ENCODE measurements around the gene TCERG1L.

Gene TCERG1L

GRCh38 chr10:131239926-131240325 lies 71.6 kb downstream of the TCERG1L start:
- no peak for TF ChIP-seq POLR2AphosphoS5 (IDR thresholded peaks at IDR 0.05; ENCODE audit: low read depth)
- TF ChIP-seq REST (IDR thresholded peaks at IDR 0.05; ENCODE audit: insufficient replicate concordance, low read depth), result no peak
- no peak for TF ChIP-seq GABPA (IDR thresholded peaks at IDR 0.05; ENCODE audit: low read depth)
- TF ChIP-seq CTCF (IDR thresholded peaks at IDR 0.05; ENCODE audit: insufficient read depth, low read length), result no peak
- TF ChIP-seq SPI1 (IDR thresholded peaks at IDR 0.05; ENCODE audit: borderline replicate concordance, low read depth), result no peak
- Histone ChIP-seq H3K4me3 (replicated peaks; ENCODE audit: insufficient read depth, low read length) (no peak overlapping the region), H3K27me3 (ENCODE audit: insufficient read depth, poor library complexity, severe bottlenecking) (no peaks in the 10 kb centered on the region), H3K27ac (replicated peaks) (no peak overlapping the region)
- no peak for DNase-seq (ENCODE audit: low read depth in 1 of 2, low spot score in 1 of 2)

- TF ChIP-seq POLR2AphosphoS5 (IDR thresholded peaks at IDR 0.05; ENCODE audit: low read depth), result no peak
- no peak for TF ChIP-seq REST (IDR thresholded peaks at IDR 0.05; ENCODE audit: insufficient replicate concordance, low read depth)
- TF ChIP-seq SPI1 (IDR thresholded peaks at IDR 0.05; ENCODE audit: borderline replicate concordance, low read depth), result no peak
- TF ChIP-seq CTCF (IDR thresholded peaks at IDR 0.05; ENCODE audit: insufficient read depth, low read length), result no peak
- no peak for TF ChIP-seq GABPA (IDR thresholded peaks at IDR 0.05; ENCODE audit: low read depth)
- H3K27ac ChIP-seq (replicated peaks), result no peak overlapping the region
- no peak overlapping the region for H3K4me3 ChIP-seq (replicated peaks; ENCODE audit: insufficient read depth, low read length)
- DNase-seq (ENCODE audit: low read depth in 1 of 2, low spot score in 1 of 2), result no peak
- H3K27me3 ChIP-seq (ENCODE audit: insufficient read depth, poor library complexity, severe bottlenecking), result no peaks in the 10 kb centered on the region
Measured at GRCh38 chr10:131239450-131239849, 72.1 kb downstream of the TCERG1L start.

- H3K27ac ChIP-seq (replicated peaks), result no peak overlapping the region
- no peaks in the 10 kb centered on the region for H3K27me3 ChIP-seq (ENCODE audit: insufficient read depth, poor library complexity, severe bottlenecking)
- DNase-seq (ENCODE audit: low read depth in 1 of 2, low spot score in 1 of 2), result no peak
- no peak overlapping the region for H3K4me3 ChIP-seq (replicated peaks; ENCODE audit: insufficient read depth, low read length)
- no peak for TF ChIP-seq REST (IDR thresholded peaks at IDR 0.05; ENCODE audit: insufficient replicate concordance, low read depth)
- no peak for TF ChIP-seq SPI1 (IDR thresholded peaks at IDR 0.05; ENCODE audit: borderline replicate concordance, low read depth)
- TF ChIP-seq GABPA (IDR thresholded peaks at IDR 0.05; ENCODE audit: low read depth), result no peak
- TF ChIP-seq CTCF (IDR thresholded peaks at IDR 0.05; ENCODE audit: insufficient read depth, low read length), result no peak
- TF ChIP-seq POLR2AphosphoS5 (IDR thresholded peaks at IDR 0.05; ENCODE audit: low read depth), result no peak
Measured at GRCh38 chr10:131238669-131239280, 72.7 kb downstream of the TCERG1L start.
